Measurements from ENCODE around the gene NNAT.

NNAT gene

DNA sequence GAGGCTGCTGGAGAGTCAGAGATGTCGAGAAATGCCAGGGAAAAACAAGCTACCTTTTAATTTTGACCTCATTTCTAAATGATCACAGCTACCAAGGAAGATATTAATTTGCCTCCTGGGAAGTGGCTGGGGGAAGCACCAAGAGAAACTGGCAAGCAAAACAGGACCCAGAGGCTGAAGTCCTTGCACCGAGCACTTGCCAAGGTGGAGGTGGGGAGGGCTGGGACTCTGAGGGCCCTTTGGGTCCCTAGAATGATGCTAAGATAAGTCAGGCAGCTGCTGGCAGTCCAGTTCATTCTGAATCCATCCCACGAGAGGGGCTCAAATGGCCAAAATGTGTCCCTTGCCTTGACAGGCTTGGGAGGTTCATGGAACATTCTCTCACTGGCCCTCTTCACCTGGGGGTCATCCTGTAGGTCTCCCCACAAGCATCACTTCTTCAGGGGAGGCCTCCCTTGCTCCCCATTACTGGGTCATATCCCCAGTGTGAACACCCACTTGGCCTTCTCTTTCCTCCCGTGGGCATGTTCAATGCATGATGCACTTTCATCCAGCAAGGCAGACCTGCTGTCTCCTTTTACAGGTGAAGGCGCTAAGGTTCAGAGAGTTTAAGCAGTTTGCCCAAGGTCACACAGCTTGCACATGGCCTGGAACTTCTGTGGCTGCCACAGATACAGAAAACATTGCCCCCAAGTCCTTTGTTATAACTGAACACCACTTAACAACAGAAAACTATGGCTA is 45.7 kb downstream of the NNAT start:
- no peak for DNase-seq (ENCODE audit: low read depth, low spot score)

DNA sequence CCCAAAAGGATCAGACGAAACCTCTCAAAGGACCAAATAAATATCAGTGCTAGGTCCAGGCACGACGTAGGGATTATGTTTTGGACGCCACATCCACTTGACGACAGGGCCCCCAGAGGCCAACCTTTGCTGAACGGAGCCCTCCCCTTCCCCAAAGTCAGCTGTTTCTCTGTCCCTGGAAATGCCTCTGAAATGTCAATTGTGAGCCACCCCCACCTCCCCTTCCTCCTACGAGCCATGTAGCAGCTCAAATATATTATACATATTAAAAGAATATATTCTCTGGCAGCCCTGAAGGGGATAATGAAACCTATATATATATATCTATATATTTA is 46.2 kb downstream of the NNAT start:
- DNase-seq (ENCODE audit: low read depth, low spot score) = no peak

GRCh38 chr20:37567671-37568588 is 46.9 kb downstream of the NNAT start:
- DNase-seq (ENCODE audit: low read depth, low spot score) = no peak

DNA sequence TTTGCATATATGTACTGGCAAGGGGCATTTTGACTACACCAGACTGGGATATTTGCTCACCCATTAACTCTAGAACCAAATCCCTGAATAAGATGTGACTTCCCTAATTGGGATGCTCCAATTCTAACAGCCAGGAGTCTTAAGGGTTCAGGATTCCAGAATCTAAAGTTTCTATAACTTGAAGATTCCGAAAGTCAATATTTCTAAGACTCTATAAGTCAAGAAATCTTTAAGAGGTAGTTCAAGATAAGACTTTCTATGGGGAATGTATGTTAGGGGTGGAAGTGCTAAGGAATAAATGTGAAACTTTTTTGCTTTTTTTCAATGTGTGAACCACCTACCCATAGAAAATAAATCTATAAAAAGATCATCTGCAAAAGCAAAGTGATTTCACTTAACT is 49.4 kb downstream of the NNAT start:
- DNase-seq (ENCODE audit: low read depth, low spot score) = no peak

DNA sequence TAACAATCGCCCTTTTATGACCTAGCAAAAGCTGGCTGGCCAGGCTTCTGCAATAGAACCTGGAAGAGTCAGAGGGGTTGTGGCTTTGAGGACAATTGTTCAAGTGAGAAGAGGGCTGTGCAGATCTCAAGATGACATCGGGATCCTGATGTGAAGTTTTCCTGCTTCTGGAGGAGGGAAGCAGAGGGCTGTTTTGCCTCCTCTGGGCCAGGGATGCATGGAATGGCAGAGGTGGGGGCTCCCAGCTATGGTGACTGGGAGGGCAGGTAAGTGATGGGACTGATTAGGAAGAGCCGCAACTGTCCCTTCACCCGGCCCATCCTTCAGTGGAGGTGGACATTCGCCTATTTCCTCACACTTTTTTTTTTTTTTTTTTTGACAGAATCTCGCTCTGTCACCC is 50.0 kb downstream of the NNAT start:
- DNase-seq (ENCODE audit: low read depth, low spot score) = no peak
